Activated naive CD4-positive, alpha-beta T cell treated with anti-CD3 and anti-CD28 coated beads, Interleukin-2, amount 50 U/mL, for 24 hours (primary cell): ENCODE data around the gene TSR1.
A peak's percentile ranks its signal among the peaks of the same experiment; 100 is the strongest.

Experiments
- H3K27ac Mint-ChIP-seq: one replicate; pipeline ENCODE4 v1.8.0; 2021; ENCODE audit warnings: mild to moderate bottlenecking, mixed read lengths
- H3K27me3 Mint-ChIP-seq: one replicate; pipeline ENCODE4 v1.8.0; 2021; ENCODE audit warnings: mixed read lengths
- H3K36me3 Mint-ChIP-seq: one replicate; pipeline ENCODE4 v1.8.0; 2021; ENCODE audit warnings: mixed read lengths
- H3K4me1 Mint-ChIP-seq: one replicate; pipeline ENCODE4 v1.8.0; 2021; ENCODE audit warnings: mixed read lengths
- H3K4me3 Mint-ChIP-seq: one replicate; pipeline ENCODE4 v1.8.0; 2021; ENCODE audit warnings: mild to moderate bottlenecking, mixed read lengths
- H3K9me3 Mint-ChIP-seq: one replicate; pipeline ENCODE4 v1.8.0; 2021; ENCODE audit warnings: mixed read lengths

Gene TSR1

GRCh38 chr17:2289878-2290478 is 46.3 kb downstream of the TSR1 start:
- Mint-ChIP-seq H3K4me1 (peaks cover 11% of the 10 kb centered on the region), H3K27ac (no peak overlapping the region), H3K4me3 (no peak overlapping the region), H3K27me3 (no peaks in the 10 kb centered on the region), H3K9me3 (no peaks in the 10 kb centered on the region), H3K36me3 (peaks cover 20% of the 10 kb centered on the region)

- Mint-ChIP-seq H3K4me3 (no peak overlapping the region), H3K9me3 (no peaks in the 10 kb centered on the region), H3K4me1 (peaks cover 32% of the 10 kb centered on the region), H3K27ac (no peak overlapping the region), H3K27me3 (no peaks in the 10 kb centered on the region), H3K36me3 (peaks cover 26% of the 10 kb centered on the region)
These were observed 53.0 kb downstream of the TSR1 start for GRCh38 chr17:2283302-2283701.

- Mint-ChIP-seq H3K36me3 (peaks cover 24% of the 10 kb centered on the region), H3K9me3 (no peaks in the 10 kb centered on the region), H3K27ac (peak overlapping the region; percentile 53), H3K4me1 (peaks cover 33% of the 10 kb centered on the region), H3K27me3 (no peaks in the 10 kb centered on the region), H3K4me3 (peak overlapping the region; percentile 33)
These were observed 53.9 kb downstream of the TSR1 start for GRCh38 chr17:2282297-2282873.

GRCh38 chr17:2279707-2280106 is 56.5 kb downstream of the TSR1 start:
- peak overlapping the region; percentile 79 for H3K27ac Mint-ChIP-seq
- no peak overlapping the region for H3K4me3 Mint-ChIP-seq
- H3K27me3 Mint-ChIP-seq, result no peaks in the 10 kb centered on the region
- peaks cover 24% of the 10 kb centered on the region for H3K36me3 Mint-ChIP-seq
- no peaks in the 10 kb centered on the region for H3K9me3 Mint-ChIP-seq
- peaks cover 57% of the 10 kb centered on the region for H3K4me1 Mint-ChIP-seq

- H3K36me3 Mint-ChIP-seq, result peaks cover 29% of the 10 kb centered on the region
- no peaks in the 10 kb centered on the region for H3K27me3 Mint-ChIP-seq
- no peaks in the 10 kb centered on the region for H3K9me3 Mint-ChIP-seq
- peaks cover 65% of the 10 kb centered on the region for H3K4me1 Mint-ChIP-seq
- no peak overlapping the region for H3K27ac Mint-ChIP-seq
- H3K4me3 Mint-ChIP-seq, result no peak overlapping the region
These were observed 58.7 kb downstream of the TSR1 start for GRCh38 chr17:2277429-2278170.

- H3K4me1 Mint-ChIP-seq, result peaks cover 63% of the 10 kb centered on the region
- H3K9me3 Mint-ChIP-seq, result no peaks in the 10 kb centered on the region
- no peak overlapping the region for H3K4me3 Mint-ChIP-seq
- H3K27me3 Mint-ChIP-seq, result no peaks in the 10 kb centered on the region
- peak overlapping the region; percentile 61 for H3K27ac Mint-ChIP-seq
- peaks cover 25% of the 10 kb centered on the region for H3K36me3 Mint-ChIP-seq
These were observed 60.5 kb downstream of the TSR1 start for GRCh38 chr17:2275722-2276121.

- Mint-ChIP-seq H3K27me3 (no peaks in the 10 kb centered on the region), H3K27ac (no peak overlapping the region), H3K4me3 (no peak overlapping the region), H3K9me3 (no peaks in the 10 kb centered on the region), H3K4me1 (peaks cover 68% of the 10 kb centered on the region), H3K36me3 (peaks cover 24% of the 10 kb centered on the region)
These were observed 61.8 kb downstream of the TSR1 start for GRCh38 chr17:2274414-2274813.
